ENCODE measurements around the gene ATP6V0D1. TPM values are rescaled to one million over a fixed set of nuclear protein-coding genes. Genes with fewer than 3 reads are reported as not detected.

Gene ATP6V0D1
- total RNA-seq, 1 donor from 2014 or later: 143 TPM

Other genes with a start within 250 kb of the ATP6V0D1 start
- 94.9 TPM for gene FHOD1, start 233.7 kb downstream of the ATP6V0D1 start, total RNA-seq
- 2.4 TPM for gene SLC9A5, start 232.2 kb downstream of the ATP6V0D1 start, total RNA-seq
- 16.2 TPM for gene PLEKHG4, start 201.6 kb downstream of the ATP6V0D1 start, total RNA-seq
- 1.4 TPM for gene KCTD19, start 154.4 kb downstream of the ATP6V0D1 start, total RNA-seq
- 27.4 TPM for gene LRRC36, start 154.3 kb downstream of the ATP6V0D1 start, total RNA-seq
- 29.7 TPM for gene TPPP3, start 87.7 kb downstream of the ATP6V0D1 start, total RNA-seq
- 11.1 TPM for gene ZDHHC1, start 64.7 kb downstream of the ATP6V0D1 start, total RNA-seq
- gene HSD11B2, start 50.0 kb downstream of the ATP6V0D1 start, total RNA-seq: 2.2 TPM
- gene AGRP, start 2.4 kb upstream of the ATP6V0D1 start, total RNA-seq: 4.9 TPM
- 133 TPM for gene RIPOR1, start 47.7 kb upstream of the ATP6V0D1 start, total RNA-seq
- gene CTCF, start 81.4 kb upstream of the ATP6V0D1 start, total RNA-seq: 36.0 TPM
- gene CARMIL2, start 164.0 kb upstream of the ATP6V0D1 start, total RNA-seq: 6.3 TPM
- gene ACD, start 179.1 kb upstream of the ATP6V0D1 start, total RNA-seq: 14.3 TPM
- 4.7 TPM for gene PARD6A, start 179.8 kb upstream of the ATP6V0D1 start, total RNA-seq
- gene ENKD1, start 185.6 kb upstream of the ATP6V0D1 start, total RNA-seq: 14.5 TPM
- 3.8 TPM for gene C16orf86, start 185.7 kb upstream of the ATP6V0D1 start, total RNA-seq
- 18.2 TPM for gene GFOD2, start 238.2 kb upstream of the ATP6V0D1 start, total RNA-seq

Measured in upper lobe of right lung (tissue), 1 donor.